ENCODE data around the gene MINK1. TPM values are rescaled to one million over a fixed set of nuclear protein-coding genes. Genes with fewer than 3 reads are reported as not detected.
A peak's percentile ranks its signal among the peaks of the same experiment; 100 is the strongest.

Gene MINK1
- total and polyA plus RNA-seq, 2 of the 13 experiments (the other 11 are each of a cell fraction or from before 2014, with no cell fraction given) = 17.2 to 63.9 TPM

DNA sequence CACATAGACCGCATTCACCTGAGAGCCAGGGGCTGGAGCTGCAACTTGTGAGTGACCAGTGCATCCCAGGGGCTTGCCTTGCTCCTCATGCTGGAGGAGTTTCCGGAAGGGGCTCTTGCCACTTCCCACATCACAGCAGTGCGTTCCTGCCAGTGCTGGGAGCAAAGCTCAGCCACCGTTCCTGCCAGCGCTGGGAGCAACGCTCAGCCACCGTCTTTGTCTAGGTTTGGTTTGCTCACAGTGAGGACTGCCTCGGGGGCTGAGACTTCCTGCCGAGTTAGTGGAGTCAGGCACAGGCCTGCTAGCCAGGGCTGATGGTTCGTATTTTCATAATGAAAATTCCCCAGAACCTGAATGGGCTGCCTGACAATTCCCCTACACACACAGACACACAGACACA, 75.2 kb downstream of the MINK1 start (continued):
- TF ChIP-seq HNF4G (IDR thresholded peaks at IDR 0.05; ENCODE audit: borderline replicate concordance, low read depth, low read length) = no peak; the same call in 1 of the 2 replicates
- peak; percentile 20; the same call in 1 of the 2 replicates for TF ChIP-seq HNF4G (CRISPR knock-in tag; IDR thresholded peaks at IDR 0.05; ENCODE audit: borderline replicate concordance, low read depth)
- TF ChIP-seq MED8 (CRISPR knock-in tag; IDR thresholded peaks at IDR 0.05; ENCODE audit: insufficient replicate concordance) = no peak
- peak; percentile 62 for TF ChIP-seq GATAD1 (CRISPR knock-in tag; IDR thresholded peaks at IDR 0.05)
- TF ChIP-seq, protein P1, sequence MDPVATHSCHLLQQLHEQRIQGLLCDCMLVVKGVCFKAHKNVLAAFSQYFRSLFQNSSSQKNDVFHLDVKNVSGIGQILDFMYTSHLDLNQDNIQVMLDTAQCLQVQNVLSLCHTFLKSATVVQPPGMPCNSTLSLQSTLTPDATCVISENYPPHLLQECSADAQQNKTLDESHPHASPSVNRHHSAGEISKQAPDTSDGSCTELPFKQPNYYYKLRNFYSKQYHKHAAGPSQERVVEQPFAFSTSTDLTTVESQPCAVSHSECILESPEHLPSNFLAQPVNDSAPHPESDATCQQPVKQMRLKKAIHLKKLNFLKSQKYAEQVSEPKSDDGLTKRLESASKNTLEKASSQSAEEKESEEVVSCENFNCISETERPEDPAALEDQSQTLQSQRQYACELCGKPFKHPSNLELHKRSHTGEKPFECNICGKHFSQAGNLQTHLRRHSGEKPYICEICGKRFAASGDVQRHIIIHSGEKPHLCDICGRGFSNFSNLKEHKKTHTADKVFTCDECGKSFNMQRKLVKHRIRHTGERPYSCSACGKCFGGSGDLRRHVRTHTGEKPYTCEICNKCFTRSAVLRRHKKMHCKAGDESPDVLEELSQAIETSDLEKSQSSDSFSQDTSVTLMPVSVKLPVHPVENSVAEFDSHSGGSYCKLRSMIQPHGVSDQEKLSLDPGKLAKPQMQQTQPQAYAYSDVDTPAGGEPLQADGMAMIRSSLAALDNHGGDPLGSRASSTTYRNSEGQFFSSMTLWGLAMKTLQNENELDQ (CRISPR knock-in tag; IDR thresholded peaks at IDR 0.05; ENCODE audit: borderline replicate concordance) = peak; percentile 30; the same call in 1 of the 2 replicates
- peak; percentile 17; the same call in 1 of the 2 replicates for TF ChIP-seq ZNF772 (CRISPR knock-in tag; IDR thresholded peaks at IDR 0.05)
- TF ChIP-seq, protein P2, sequence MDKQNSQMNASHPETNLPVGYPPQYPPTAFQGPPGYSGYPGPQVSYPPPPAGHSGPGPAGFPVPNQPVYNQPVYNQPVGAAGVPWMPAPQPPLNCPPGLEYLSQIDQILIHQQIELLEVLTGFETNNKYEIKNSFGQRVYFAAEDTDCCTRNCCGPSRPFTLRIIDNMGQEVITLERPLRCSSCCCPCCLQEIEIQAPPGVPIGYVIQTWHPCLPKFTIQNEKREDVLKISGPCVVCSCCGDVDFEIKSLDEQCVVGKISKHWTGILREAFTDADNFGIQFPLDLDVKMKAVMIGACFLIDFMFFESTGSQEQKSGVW (CRISPR knock-in tag; IDR thresholded peaks at IDR 0.05; ENCODE audit: borderline replicate concordance) = no peak
- TF ChIP-seq POLR2G (IDR thresholded peaks at IDR 0.05; ENCODE audit: low read depth, low read length) = peak; percentile 73
- TF ChIP-seq, protein P3, sequence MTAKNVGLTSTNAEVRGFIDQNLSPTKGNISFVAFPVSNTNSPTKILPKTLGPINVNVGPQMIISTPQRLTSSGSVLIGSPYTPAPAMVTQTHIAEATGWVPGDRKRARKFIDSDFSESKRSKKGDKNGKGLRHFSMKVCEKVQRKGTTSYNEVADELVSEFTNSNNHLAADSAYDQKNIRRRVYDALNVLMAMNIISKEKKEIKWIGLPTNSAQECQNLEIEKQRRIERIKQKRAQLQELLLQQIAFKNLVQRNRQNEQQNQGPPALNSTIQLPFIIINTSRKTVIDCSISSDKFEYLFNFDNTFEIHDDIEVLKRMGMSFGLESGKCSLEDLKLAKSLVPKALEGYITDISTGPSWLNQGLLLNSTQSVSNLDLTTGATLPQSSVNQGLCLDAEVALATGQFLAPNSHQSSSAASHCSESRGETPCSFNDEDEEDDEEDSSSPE (CRISPR knock-in tag; IDR thresholded peaks at IDR 0.05) = peak; percentile 50; the same call in 1 of the 2 replicates
- TF ChIP-seq SRSF1 (optimal IDR thresholded peaks at IDR 0.05; ENCODE audit: low read depth, low read length) = peak; percentile 49
- TF ChIP-seq, protein P4, sequence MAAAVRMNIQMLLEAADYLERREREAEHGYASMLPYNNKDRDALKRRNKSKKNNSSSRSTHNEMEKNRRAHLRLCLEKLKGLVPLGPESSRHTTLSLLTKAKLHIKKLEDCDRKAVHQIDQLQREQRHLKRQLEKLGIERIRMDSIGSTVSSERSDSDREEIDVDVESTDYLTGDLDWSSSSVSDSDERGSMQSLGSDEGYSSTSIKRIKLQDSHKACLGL (CRISPR knock-in tag; IDR thresholded peaks at IDR 0.05) = no peak
- 0 out of 2 replicates have a peak, but pooled peaks have one; percentile 27 for TF ChIP-seq PPARG (CRISPR knock-in tag; conservative IDR thresholded peaks at IDR 0.05)
- no peak for TF ChIP-seq ZNF230 (CRISPR knock-in tag; IDR thresholded peaks at IDR 0.05)
- TF ChIP-seq ZNF44 (CRISPR knock-in tag; IDR thresholded peaks at IDR 0.05) = no peak
- TF ChIP-seq, protein P5, sequence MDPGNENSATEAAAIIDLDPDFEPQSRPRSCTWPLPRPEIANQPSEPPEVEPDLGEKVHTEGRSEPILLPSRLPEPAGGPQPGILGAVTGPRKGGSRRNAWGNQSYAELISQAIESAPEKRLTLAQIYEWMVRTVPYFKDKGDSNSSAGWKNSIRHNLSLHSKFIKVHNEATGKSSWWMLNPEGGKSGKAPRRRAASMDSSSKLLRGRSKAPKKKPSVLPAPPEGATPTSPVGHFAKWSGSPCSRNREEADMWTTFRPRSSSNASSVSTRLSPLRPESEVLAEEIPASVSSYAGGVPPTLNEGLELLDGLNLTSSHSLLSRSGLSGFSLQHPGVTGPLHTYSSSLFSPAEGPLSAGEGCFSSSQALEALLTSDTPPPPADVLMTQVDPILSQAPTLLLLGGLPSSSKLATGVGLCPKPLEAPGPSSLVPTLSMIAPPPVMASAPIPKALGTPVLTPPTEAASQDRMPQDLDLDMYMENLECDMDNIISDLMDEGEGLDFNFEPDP (CRISPR knock-in tag; conservative IDR thresholded peaks at IDR 0.05) = 0 out of 2 replicates have a peak, but pooled peaks have one; percentile 9
- TF ChIP-seq, protein P6, sequence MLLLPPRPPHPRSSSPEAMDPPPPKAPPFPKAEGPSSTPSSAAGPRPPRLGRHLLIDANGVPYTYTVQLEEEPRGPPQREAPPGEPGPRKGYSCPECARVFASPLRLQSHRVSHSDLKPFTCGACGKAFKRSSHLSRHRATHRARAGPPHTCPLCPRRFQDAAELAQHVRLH (CRISPR knock-in tag; IDR thresholded peaks at IDR 0.05; ENCODE audit: borderline replicate concordance, low read depth) = peak; percentile 74; the same call in 1 of the 2 replicates
- TF ChIP-seq, protein P7, sequence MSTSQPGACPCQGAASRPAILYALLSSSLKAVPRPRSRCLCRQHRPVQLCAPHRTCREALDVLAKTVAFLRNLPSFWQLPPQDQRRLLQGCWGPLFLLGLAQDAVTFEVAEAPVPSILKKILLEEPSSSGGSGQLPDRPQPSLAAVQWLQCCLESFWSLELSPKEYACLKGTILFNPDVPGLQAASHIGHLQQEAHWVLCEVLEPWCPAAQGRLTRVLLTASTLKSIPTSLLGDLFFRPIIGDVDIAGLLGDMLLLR (CRISPR knock-in tag; IDR thresholded peaks at IDR 0.05) = no peak
- TF ChIP-seq, protein P8, sequence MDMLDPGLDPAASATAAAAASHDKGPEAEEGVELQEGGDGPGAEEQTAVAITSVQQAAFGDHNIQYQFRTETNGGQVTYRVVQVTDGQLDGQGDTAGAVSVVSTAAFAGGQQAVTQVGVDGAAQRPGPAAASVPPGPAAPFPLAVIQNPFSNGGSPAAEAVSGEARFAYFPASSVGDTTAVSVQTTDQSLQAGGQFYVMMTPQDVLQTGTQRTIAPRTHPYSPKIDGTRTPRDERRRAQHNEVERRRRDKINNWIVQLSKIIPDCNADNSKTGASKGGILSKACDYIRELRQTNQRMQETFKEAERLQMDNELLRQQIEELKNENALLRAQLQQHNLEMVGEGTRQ (IDR thresholded peaks at IDR 0.05; ENCODE audit: low read depth, low read length) = no peak
- TF ChIP-seq, protein P8 (CRISPR knock-in tag; IDR thresholded peaks at IDR 0.05; ENCODE audit: borderline replicate concordance) = no peak
- TF ChIP-seq ZNF292 (CRISPR knock-in tag; IDR thresholded peaks at IDR 0.05; ENCODE audit: borderline replicate concordance, low read depth) = peak; percentile 86; the same call in 1 of the 2 replicates
